ENCODE measurements around the gene RGS3.

Gene RGS3

DNA sequence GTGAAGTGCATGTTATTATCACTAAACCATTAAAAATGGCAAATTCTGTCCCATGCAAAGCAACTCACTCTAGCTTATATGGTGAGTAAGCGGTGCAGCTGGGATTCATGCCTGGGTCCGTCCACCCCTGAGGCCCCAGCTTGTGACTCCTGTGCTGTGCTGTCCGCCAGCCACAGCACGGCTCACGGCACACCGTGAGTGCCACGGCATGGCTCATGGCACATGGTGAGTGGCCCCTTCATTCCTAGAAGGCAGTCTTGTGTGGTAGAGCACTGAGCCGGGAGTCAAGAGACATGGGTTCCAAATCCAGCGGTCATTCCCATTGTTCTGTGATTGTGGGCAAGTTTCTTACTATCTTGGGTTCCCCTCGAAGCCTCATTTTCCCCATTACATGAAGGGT is 18.8 kb downstream of the RGS3 start:
- ATAC-seq (ENCODE audit: low read depth) (no peak), DNase-seq (ENCODE audit: low spot score) (no peak)
- Histone ChIP-seq H3K36me3 (ENCODE audit: low read depth) (no peaks in the 10 kb centered on the region), H3K27me3 (ENCODE audit: insufficient read depth, poor library complexity, severe bottlenecking) (no peaks in the 10 kb centered on the region), H3K9me3 (ENCODE audit: severe bottlenecking) (no peaks in the 10 kb centered on the region), H3K4me3 (ENCODE audit: severe bottlenecking) (no peak overlapping the region), H3K27ac (ENCODE audit: poor library complexity, severe bottlenecking) (no peak overlapping the region), H3K4me1 (ENCODE audit: insufficient read depth, poor library complexity, severe bottlenecking) (peaks cover 6% of the 10 kb centered on the region)
- TF ChIP-seq, protein P1, sequence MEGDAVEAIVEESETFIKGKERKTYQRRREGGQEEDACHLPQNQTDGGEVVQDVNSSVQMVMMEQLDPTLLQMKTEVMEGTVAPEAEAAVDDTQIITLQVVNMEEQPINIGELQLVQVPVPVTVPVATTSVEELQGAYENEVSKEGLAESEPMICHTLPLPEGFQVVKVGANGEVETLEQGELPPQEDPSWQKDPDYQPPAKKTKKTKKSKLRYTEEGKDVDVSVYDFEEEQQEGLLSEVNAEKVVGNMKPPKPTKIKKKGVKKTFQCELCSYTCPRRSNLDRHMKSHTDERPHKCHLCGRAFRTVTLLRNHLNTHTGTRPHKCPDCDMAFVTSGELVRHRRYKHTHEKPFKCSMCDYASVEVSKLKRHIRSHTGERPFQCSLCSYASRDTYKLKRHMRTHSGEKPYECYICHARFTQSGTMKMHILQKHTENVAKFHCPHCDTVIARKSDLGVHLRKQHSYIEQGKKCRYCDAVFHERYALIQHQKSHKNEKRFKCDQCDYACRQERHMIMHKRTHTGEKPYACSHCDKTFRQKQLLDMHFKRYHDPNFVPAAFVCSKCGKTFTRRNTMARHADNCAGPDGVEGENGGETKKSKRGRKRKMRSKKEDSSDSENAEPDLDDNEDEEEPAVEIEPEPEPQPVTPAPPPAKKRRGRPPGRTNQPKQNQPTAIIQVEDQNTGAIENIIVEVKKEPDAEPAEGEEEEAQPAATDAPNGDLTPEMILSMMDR (IDR thresholded peaks at IDR 0.05; ENCODE audit: poor library complexity, severe bottlenecking) = no peak

DNA sequence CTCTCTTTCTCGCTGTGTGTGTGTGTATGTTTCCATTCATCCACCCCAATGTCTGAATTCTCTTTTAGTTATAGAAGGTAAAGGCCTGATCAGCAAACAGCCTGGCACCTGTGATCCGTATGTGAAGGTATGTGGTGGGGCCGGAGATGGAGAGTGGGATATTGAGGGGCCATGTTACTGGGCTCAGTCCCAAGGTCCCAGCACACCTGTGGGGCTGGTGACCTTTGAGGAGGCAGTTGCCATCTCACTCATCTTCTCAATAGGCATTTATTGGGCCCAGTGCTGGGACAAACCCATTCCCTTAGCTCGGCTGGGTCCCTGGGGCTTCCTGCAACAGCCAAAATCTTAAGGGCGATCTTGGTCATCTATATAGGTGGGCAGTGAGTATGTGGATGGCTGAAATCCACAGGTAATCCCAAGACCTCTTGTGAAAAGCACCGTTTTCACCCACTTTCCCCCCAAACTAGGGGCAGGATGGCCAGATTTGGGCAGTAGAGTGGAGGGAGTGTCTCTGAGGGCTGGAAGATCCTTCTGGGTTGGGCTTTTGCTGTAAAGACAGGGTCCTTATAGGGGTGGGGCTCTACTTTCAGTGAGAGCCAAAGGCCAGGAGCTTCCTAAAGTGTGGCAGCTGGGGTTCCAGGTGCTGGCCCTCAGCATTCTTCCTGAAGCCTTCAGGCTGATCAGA is 19.6 kb downstream of the RGS3 start:
- Histone ChIP-seq H3K36me3 (ENCODE audit: low read depth) (no peaks in the 10 kb centered on the region), H3K4me3 (ENCODE audit: severe bottlenecking) (no peak overlapping the region), H3K4me1 (ENCODE audit: insufficient read depth, poor library complexity, severe bottlenecking) (peaks cover 6% of the 10 kb centered on the region), H3K27me3 (ENCODE audit: insufficient read depth, poor library complexity, severe bottlenecking) (no peaks in the 10 kb centered on the region), H3K27ac (ENCODE audit: poor library complexity, severe bottlenecking) (no peak overlapping the region), H3K9me3 (ENCODE audit: severe bottlenecking) (no peaks in the 10 kb centered on the region)
- no peak for ATAC-seq (ENCODE audit: low read depth)
- TF ChIP-seq, protein P1 (IDR thresholded peaks at IDR 0.05; ENCODE audit: poor library complexity, severe bottlenecking) = no peak
- DNase-seq (ENCODE audit: low spot score) = no peak

DNA sequence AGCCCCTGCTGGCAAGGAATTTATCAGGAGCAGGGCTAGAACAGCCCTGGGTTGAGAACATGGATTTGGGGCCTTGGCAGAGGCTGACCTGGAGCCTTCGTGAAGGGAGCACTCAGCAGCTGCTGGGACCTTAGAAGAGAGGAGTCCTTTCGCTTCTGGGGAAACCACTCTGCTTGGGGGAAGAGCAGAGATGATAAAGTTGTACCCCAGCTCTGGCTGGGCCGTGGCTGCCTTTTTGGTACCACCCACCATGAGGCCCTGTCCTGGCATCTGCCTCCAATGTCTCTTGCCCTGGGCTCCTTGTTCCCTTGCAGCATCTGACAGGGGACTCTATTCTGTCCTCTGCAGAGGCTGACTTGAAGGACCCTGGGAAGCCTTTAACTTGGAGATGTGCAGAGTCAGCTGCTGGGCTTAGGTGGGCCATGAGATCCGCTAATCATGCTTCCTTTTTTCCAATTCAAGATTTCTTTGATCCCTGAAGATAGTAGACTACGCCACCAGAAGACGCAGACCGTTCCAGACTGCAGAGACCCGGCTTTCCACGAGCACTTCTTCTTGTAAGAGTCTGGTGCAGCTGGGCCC is 20.2 kb downstream of the RGS3 start:
- TF ChIP-seq, protein P1 (IDR thresholded peaks at IDR 0.05; ENCODE audit: poor library complexity, severe bottlenecking) = no peak
- ATAC-seq (ENCODE audit: low read depth) (no peak), DNase-seq (ENCODE audit: low spot score) (no peak)
- no peaks in the 10 kb centered on the region for H3K9me3 ChIP-seq (ENCODE audit: severe bottlenecking)
- no peak overlapping the region for H3K27ac ChIP-seq (ENCODE audit: poor library complexity, severe bottlenecking)
- H3K27me3 ChIP-seq (ENCODE audit: insufficient read depth, poor library complexity, severe bottlenecking) = no peaks in the 10 kb centered on the region
- H3K36me3 ChIP-seq (ENCODE audit: low read depth) = no peaks in the 10 kb centered on the region
- H3K4me1 ChIP-seq (ENCODE audit: insufficient read depth, poor library complexity, severe bottlenecking) = peaks cover 6% of the 10 kb centered on the region
- H3K4me3 ChIP-seq (ENCODE audit: severe bottlenecking) = no peak overlapping the region

- TF ChIP-seq, protein P1 (IDR thresholded peaks at IDR 0.05; ENCODE audit: poor library complexity, severe bottlenecking) = no peak
- H3K9me3 ChIP-seq (ENCODE audit: severe bottlenecking) = no peaks in the 10 kb centered on the region
- H3K4me1 ChIP-seq (ENCODE audit: insufficient read depth, poor library complexity, severe bottlenecking) = peaks cover 6% of the 10 kb centered on the region
- no peaks in the 10 kb centered on the region for H3K27me3 ChIP-seq (ENCODE audit: insufficient read depth, poor library complexity, severe bottlenecking)
- H3K27ac ChIP-seq (ENCODE audit: poor library complexity, severe bottlenecking) = no peak overlapping the region
- DNase-seq (ENCODE audit: low spot score) (no peak), ATAC-seq (ENCODE audit: low read depth) (no peak)
- no peak overlapping the region for H3K4me3 ChIP-seq (ENCODE audit: severe bottlenecking)
- no peaks in the 10 kb centered on the region for H3K36me3 ChIP-seq (ENCODE audit: low read depth)
These were observed 20.8 kb downstream of the RGS3 start for GRCh38 chr9:113484258-113484730.

DNA sequence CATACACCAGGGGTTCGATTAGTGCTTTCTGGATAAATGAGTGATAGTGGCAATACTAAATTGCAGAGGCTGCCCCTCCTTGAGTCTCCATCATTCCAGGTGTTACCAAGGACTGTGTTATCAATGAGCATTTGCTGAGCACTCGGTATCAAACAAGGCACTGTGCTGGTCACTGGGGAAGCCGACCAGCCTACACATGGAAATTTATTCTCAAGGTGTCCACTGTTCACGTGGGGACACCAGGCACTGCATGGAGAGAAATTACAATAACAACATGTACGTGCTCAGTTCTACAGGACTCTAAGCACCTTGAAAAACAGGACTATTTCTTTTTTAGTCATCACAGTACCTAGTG is 22.2 kb downstream of the RGS3 start:
- TF ChIP-seq, protein P1 (IDR thresholded peaks at IDR 0.05; ENCODE audit: poor library complexity, severe bottlenecking) = no peak
- DNase-seq (ENCODE audit: low spot score) (no peak), ATAC-seq (ENCODE audit: low read depth) (no peak)
- Histone ChIP-seq H3K4me1 (ENCODE audit: insufficient read depth, poor library complexity, severe bottlenecking) (peaks cover 6% of the 10 kb centered on the region), H3K4me3 (ENCODE audit: severe bottlenecking) (no peak overlapping the region), H3K27me3 (ENCODE audit: insufficient read depth, poor library complexity, severe bottlenecking) (no peaks in the 10 kb centered on the region), H3K27ac (ENCODE audit: poor library complexity, severe bottlenecking) (no peak overlapping the region), H3K9me3 (ENCODE audit: severe bottlenecking) (no peaks in the 10 kb centered on the region), H3K36me3 (ENCODE audit: low read depth) (no peaks in the 10 kb centered on the region)

All from RWPE2 (cell line).